Measurements from ENCODE around the gene RND1.
"Not testable (repeated sequence)": the region's sequence is repeated elsewhere in the genome, so short reads cannot be mapped to it uniquely, and the experiment has no call there.

RND1 gene
- 23.1 reads per million, percentile 50 among the genes with 10 or more reads in this experiment for total RNA-seq

- DNase-seq: peak; percentile 83
Observed at GRCh38 chr12:48865281-48866051, at the start of gene RND1. RND1 (minus strand) TSS chr12:48865870; CDS start chr12:48865767, 103 bp downstream.

GRCh38 chr12:48910196-48910595 is 44.5 kb upstream of the RND1 start:
- no peak for DNase-seq

GRCh38 chr12:48909698-48910097 is 44.0 kb upstream of the RND1 start:
- DNase-seq: not testable (repeated sequence)

GRCh38 chr12:48907245-48907644 is 41.6 kb upstream of the RND1 start:
- DNase-seq: no peak

GRCh38 chr12:48903982-48904411 is 38.3 kb upstream of the RND1 start:
- peak; percentile 81 for DNase-seq

GRCh38 chr12:48903363-48903981 is 37.8 kb upstream of the RND1 start:
- no peak for DNase-seq

GRCh38 chr12:48901278-48901677 is 35.6 kb upstream of the RND1 start:
- no peak for DNase-seq

- DNase-seq: no peak
Observed at GRCh38 chr12:48899651-48900050, 34.0 kb upstream of the RND1 start.

GRCh38 chr12:48894271-48894670 is 28.6 kb upstream of the RND1 start:
- no peak for DNase-seq

GRCh38 chr12:48890657-48891418 is 25.2 kb upstream of the RND1 start:
- peak; percentile 61 for DNase-seq

GRCh38 chr12:48889679-48890078 is 24.0 kb upstream of the RND1 start:
- no peak for DNase-seq

GRCh38 chr12:48883305-48884161 is 17.9 kb upstream of the RND1 start:
- DNase-seq: no peak

- DNase-seq: no peak
Observed at GRCh38 chr12:48882972-48883304, 17.3 kb upstream of the RND1 start.

GRCh38 chr12:48882315-48882687 is 16.6 kb upstream of the RND1 start:
- no peak for DNase-seq

- DNase-seq: no peak
Observed at GRCh38 chr12:48881686-48882314, 16.1 kb upstream of the RND1 start.

GRCh38 chr12:48880647-48881046 is 15.0 kb upstream of the RND1 start:
- no peak for DNase-seq

GRCh38 chr12:48878548-48878947 is 12.9 kb upstream of the RND1 start:
- no peak for DNase-seq

GRCh38 chr12:48875944-48876515 is 10.4 kb upstream of the RND1 start:
- DNase-seq: no peak

- DNase-seq: not testable (repeated sequence)
Observed at GRCh38 chr12:48873534-48873933, 7.9 kb upstream of the RND1 start.

- DNase-seq: no peak
Observed at GRCh38 chr12:48873096-48873495, 7.4 kb upstream of the RND1 start.

GRCh38 chr12:48869191-48869590 is 3.5 kb upstream of the RND1 start:
- DNase-seq: no peak

- DNase-seq: no peak
Observed at GRCh38 chr12:48868451-48868850, 2.8 kb upstream of the RND1 start.

All from effector CD4-positive, alpha-beta T cell (primary cell).